ENCODE data around the gene ARF1. TPM values are rescaled to one million over a fixed set of nuclear protein-coding genes. Genes with fewer than 3 reads are reported as not detected.

The ARF1 gene
- total RNA-seq, 4 donors from 2014 or later, result 165 to 340 (median 203) TPM

GRCh38 chr1:228036701-228037231, 45.7 kb upstream of the ARF1 start:
- intact Hi-C loops (cut with DNase I; ENCODE audit: low total_unique reads), result no loop called here
- Histone ChIP-seq H3K4me1 (no peaks in the 10 kb centered on the region), H3K36me3 (no peaks in the 10 kb centered on the region), H3K27ac (no peak overlapping the region), H3K27me3 (no peaks in the 10 kb centered on the region), H3K9me3 (no peaks in the 10 kb centered on the region), H3K4me3 (no peak overlapping the region)
- no peak for TF ChIP-seq CTCF (IDR thresholded peaks at IDR 0.05)
- DNase-seq, result no peak

- intact Hi-C loops (cut with DNase I; ENCODE audit: low total_unique reads), result no loop called here
- TF ChIP-seq POLR2A (IDR thresholded peaks at IDR 0.05) (no peak), CTCF (IDR thresholded peaks at IDR 0.05) (no peak)
- Histone ChIP-seq H3K4me3 (no peak overlapping the region), H3K27ac (no peak overlapping the region), H3K27me3 (no peaks in the 10 kb centered on the region), H3K4me1 (no peaks in the 10 kb centered on the region), H3K9me3 (no peaks in the 10 kb centered on the region), H3K36me3 (no peaks in the 10 kb centered on the region)
- DNase-seq, result no peak
Measured at GRCh38 chr1:228037401-228038386, 44.8 kb upstream of the ARF1 start.

GRCh38 chr1:228038387-228039005, 44.0 kb upstream of the ARF1 start:
- Histone ChIP-seq H3K9me3 (no peaks in the 10 kb centered on the region), H3K4me3 (no peak overlapping the region), H3K27ac (no peak overlapping the region), H3K4me1 (no peaks in the 10 kb centered on the region), H3K27me3 (no peaks in the 10 kb centered on the region), H3K36me3 (no peaks in the 10 kb centered on the region)
- TF ChIP-seq CTCF (IDR thresholded peaks at IDR 0.05) (no peak), POLR2A (IDR thresholded peaks at IDR 0.05) (no peak)
- no peak for DNase-seq
- intact Hi-C loops (cut with DNase I; ENCODE audit: low total_unique reads), result no loop called here

GRCh38 chr1:228039006-228039903, 43.3 kb upstream of the ARF1 start:
- intact Hi-C loops (cut with DNase I; ENCODE audit: low total_unique reads), result no loop called here
- TF ChIP-seq POLR2A (IDR thresholded peaks at IDR 0.05) (no peak), CTCF (IDR thresholded peaks at IDR 0.05) (no peak)
- DNase-seq, result no peak

More at GRCh38 chr1:228039006-228039903, 43.3 kb upstream of the ARF1 start:
- Histone ChIP-seq H3K27me3 (no peaks in the 10 kb centered on the region), H3K9me3 (no peaks in the 10 kb centered on the region), H3K4me1 (no peaks in the 10 kb centered on the region), H3K4me3 (no peak overlapping the region), H3K36me3 (no peaks in the 10 kb centered on the region), H3K27ac (no peak overlapping the region)
